ENCODE data around the gene TNFRSF1A. TPM values are rescaled to one million over a fixed set of nuclear protein-coding genes. Genes with fewer than 3 reads are reported as not detected.

TNFRSF1A gene
- total RNA-seq, 1 donor from 2014 or later = 155 TPM

GRCh38 chr12:6374786-6375160 is 32.9 kb upstream of the TNFRSF1A start:
- DNase-seq (ENCODE audit: low spot score) = no peak

GRCh38 chr12:6374028-6374785 is 32.3 kb upstream of the TNFRSF1A start:
- DNase-seq (ENCODE audit: low spot score) = no peak

- no peak for DNase-seq (ENCODE audit: low spot score)
Measured at GRCh38 chr12:6373022-6373787, 31.3 kb upstream of the TNFRSF1A start.

- DNase-seq (ENCODE audit: low spot score) = no peak
Measured at GRCh38 chr12:6372403-6373003, 30.6 kb upstream of the TNFRSF1A start.

GRCh38 chr12:6370994-6371754 is 29.3 kb upstream of the TNFRSF1A start:
- DNase-seq (ENCODE audit: low spot score) = peak; percentile 65

GRCh38 chr12:6370576-6370935 is 28.7 kb upstream of the TNFRSF1A start:
- DNase-seq (ENCODE audit: low spot score) = no peak

- no peak for DNase-seq (ENCODE audit: low spot score)
Measured at GRCh38 chr12:6369916-6370575, 28.2 kb upstream of the TNFRSF1A start.

- no peak for DNase-seq (ENCODE audit: low spot score)
Measured at GRCh38 chr12:6368906-6369525, 27.1 kb upstream of the TNFRSF1A start.

- no peak for DNase-seq (ENCODE audit: low spot score)
Measured at GRCh38 chr12:6367969-6368892, 26.4 kb upstream of the TNFRSF1A start.

- no peak for DNase-seq (ENCODE audit: low spot score)
Measured at GRCh38 chr12:6367065-6367968, 25.4 kb upstream of the TNFRSF1A start.

- no peak for DNase-seq (ENCODE audit: low spot score)
Measured at GRCh38 chr12:6364044-6364374, 22.1 kb upstream of the TNFRSF1A start.

GRCh38 chr12:6363330-6364043 is 21.6 kb upstream of the TNFRSF1A start:
- peak; percentile 71 for DNase-seq (ENCODE audit: low spot score)

- DNase-seq (ENCODE audit: low spot score) = no peak
Measured at GRCh38 chr12:6363010-6363329, 21.1 kb upstream of the TNFRSF1A start.

GRCh38 chr12:6362403-6362802 is 20.5 kb upstream of the TNFRSF1A start:
- DNase-seq (ENCODE audit: low spot score) = no peak

GRCh38 chr12:6361834-6362233 is 20.0 kb upstream of the TNFRSF1A start:
- DNase-seq (ENCODE audit: low spot score) = peak; percentile 79

- DNase-seq (ENCODE audit: low spot score) = no peak
Measured at GRCh38 chr12:6360578-6361490, 19.0 kb upstream of the TNFRSF1A start.

- DNase-seq (ENCODE audit: low spot score) = no peak
Measured at GRCh38 chr12:6360080-6360571, 18.2 kb upstream of the TNFRSF1A start.
